PFSK-1 (cell line): ENCODE results near the gene HCRTR1.

Experiments used
- FOXP2 ChIP-seq: optimal IDR thresholded peaks from 2 replicates; pipeline ENCODE3; 2011; ENCODE audit warnings: borderline replicate concordance, control low read depth, inconsistent platforms; ENCODE audit not compliant: insufficient read depth; ENCODE audit errors: extremely low read length, extremely low read depth
- POLR2AphosphoS5 ChIP-seq: IDR thresholded peaks from 2 replicates; pipeline ENCODE4 v1.6.1; 2012; ENCODE audit warnings: low read depth, mild to moderate bottlenecking, control low read depth, low read length, moderate library complexity
- REST ChIP-seq, 2 experiments: IDR thresholded peaks; 2 replicates each; pipeline versions ENCODE4 v1.6.1 to v1.8.0; 2011 to 2012; ENCODE audit warnings: low read depth in 2 of 2, low read length in 2 of 2, control low read depth in 1 of 2, inconsistent platforms in 1 of 2, mild to moderate bottlenecking in 1 of 2, moderate library complexity in 1 of 2; ENCODE audit not compliant: insufficient read depth in 1 of 2
- SIN3A ChIP-seq: IDR thresholded peaks from 2 replicates; pipeline ENCODE4 v1.6.1; 2012; ENCODE audit warnings: mild to moderate bottlenecking, low read length, moderate library complexity, borderline replicate concordance; ENCODE audit not compliant: insufficient read depth
- TAF1 ChIP-seq: IDR thresholded peaks from 2 replicates; pipeline ENCODE4 v1.6.1; 2012; ENCODE audit warnings: low read length, control low read depth, borderline replicate concordance; ENCODE audit not compliant: insufficient read depth

Gene HCRTR1

DNA sequence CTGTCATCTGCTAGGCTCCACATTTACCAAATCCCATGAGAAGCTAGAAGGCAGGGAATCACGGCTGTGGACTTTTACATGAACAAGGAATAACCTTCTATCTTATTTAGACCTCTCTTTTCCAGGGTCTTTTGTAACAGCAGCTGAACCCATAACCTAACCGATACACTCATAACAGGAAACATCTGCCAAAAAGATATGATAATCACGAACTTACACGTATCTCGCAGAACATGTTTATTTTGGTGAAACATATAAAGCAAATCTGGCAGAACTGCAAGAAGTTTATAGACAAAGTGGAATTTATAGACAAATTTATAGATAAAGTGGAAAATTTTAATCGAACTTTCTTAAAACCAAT lies 20.8 kb upstream of the HCRTR1 start:
- TF ChIP-seq POLR2AphosphoS5 (no peak), SIN3A (no peak), TAF1 (no peak), FOXP2 (no peak), REST (IDR thresholded peaks at IDR 0.05; ENCODE audit: insufficient read depth in 1 of 2, low read depth in 2 of 2, low read length in 2 of 2) (no peak)

DNA sequence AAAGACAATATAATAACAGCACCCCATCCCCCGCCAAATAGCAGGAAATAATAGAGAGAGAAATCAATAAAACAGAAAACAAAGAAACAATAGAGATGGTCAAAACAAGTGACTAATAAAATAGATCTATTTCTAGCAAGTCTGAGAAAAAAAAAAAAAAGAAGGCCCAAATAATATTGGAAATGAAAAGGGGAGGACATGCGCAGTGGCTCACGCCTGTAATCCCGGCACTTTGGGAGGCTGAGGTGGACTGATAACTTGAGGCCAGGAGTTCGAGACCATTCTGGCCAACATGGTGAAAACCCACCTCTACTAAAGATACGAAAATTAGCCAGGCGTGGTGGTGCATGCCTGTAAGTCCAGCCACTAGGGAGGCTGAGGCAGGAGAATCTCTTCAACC lies 18.5 kb upstream of the HCRTR1 start:
- TF ChIP-seq POLR2AphosphoS5 (no peak), REST (IDR thresholded peaks at IDR 0.05; ENCODE audit: insufficient read depth in 1 of 2, low read depth in 2 of 2, low read length in 2 of 2) (no peak), SIN3A (no peak), FOXP2 (no peak)

- no peak for TF ChIP-seq POLR2AphosphoS5
- no peak for TF ChIP-seq SIN3A
- TF ChIP-seq TAF1, result no peak
- no peak for TF ChIP-seq REST (IDR thresholded peaks at IDR 0.05; ENCODE audit: insufficient read depth in 1 of 2, low read depth in 2 of 2, low read length in 2 of 2)
- no peak for TF ChIP-seq FOXP2
These were observed 16.8 kb upstream of the HCRTR1 start for GRCh38 chr1:31600641-31601040.

GRCh38 chr1:31602081-31602480 lies 15.4 kb upstream of the HCRTR1 start:
- TF ChIP-seq FOXP2 (no peak), TAF1 (no peak), POLR2AphosphoS5 (no peak), REST (IDR thresholded peaks at IDR 0.05; ENCODE audit: insufficient read depth in 1 of 2, low read depth in 2 of 2, low read length in 2 of 2) (no peak), SIN3A (no peak)

GRCh38 chr1:31605908-31606427 lies 11.5 kb upstream of the HCRTR1 start:
- TF ChIP-seq TAF1 (no peak), FOXP2 (no peak), REST (IDR thresholded peaks at IDR 0.05; ENCODE audit: insufficient read depth in 1 of 2, low read depth in 2 of 2, low read length in 2 of 2) (no peak), POLR2AphosphoS5 (no peak), SIN3A (no peak)
